ENCODE data around the gene SUMF2. TPM values are rescaled to one million over a fixed set of nuclear protein-coding genes. Genes with fewer than 3 reads are reported as not detected.
"Not testable (repeated sequence)": the region's sequence is repeated elsewhere in the genome, so short reads cannot be mapped to it uniquely, and the experiment has no call there.

Gene SUMF2
- 27.7 TPM for polyA plus RNA-seq (2013, experiment 1 of 2)
- 27.7 TPM for polyA plus RNA-seq (2013, experiment 2 of 2)

GRCh38 chr7:56063882-56064625 is at the start of gene SUMF2:
SUMF2 (plus strand) TSS chr7:56064286; CDS start chr7:56064312, 26 bp downstream.
- Histone ChIP-seq H3K36me3 (ENCODE audit: control insufficient read depth, insufficient read depth, low read length) (peaks cover 8% of the 10 kb centered on the region), H3K18ac (ENCODE audit: low read length) (peak within 1 kb of the TSS; percentile 65), H4K8ac (ENCODE audit: low read depth, low read length) (no peak within 1 kb of the TSS), H3K4ac (ENCODE audit: low read depth, low read length) (no peak within 1 kb of the TSS), H3K27ac (ENCODE audit: low read depth, low read length) (peak within 1 kb of the TSS; percentile 87), H3K79me1 (ENCODE audit: low read length) (peaks cover 1% of the 10 kb centered on the region), H3K23ac (ENCODE audit: low read length) (no peak within 1 kb of the TSS), H4K5ac (ENCODE audit: low read length) (no peak within 1 kb of the TSS), H3K79me2 (ENCODE audit: control insufficient read depth, insufficient read depth, low read length) (no peaks in the 10 kb centered on the region), H3K27me3 (ENCODE audit: insufficient read depth, low read length, poor library complexity) (no peaks in the 10 kb centered on the region), H2BK15ac (replicated peaks; ENCODE audit: low read depth) (no peak within 1 kb of the TSS), H3K4me2 (ENCODE audit: low read length) (peak within 1 kb of the TSS; percentile 33), H3K56ac (ENCODE audit: low read length) (peak within 1 kb of the TSS; percentile 86), H2BK120ac (ENCODE audit: low read depth, low read length) (no peak within 1 kb of the TSS), H3K4me1 (ENCODE audit: control insufficient read depth, low read depth, low read length) (no peaks in the 10 kb centered on the region), H2AK5ac (ENCODE audit: low read length) (no peak within 1 kb of the TSS), H3K9ac (ENCODE audit: low read length) (peak within 1 kb of the TSS; percentile 85), H3K4me3 (ENCODE audit: low read length) (peak within 1 kb of the TSS; percentile 81), H2BK5ac (ENCODE audit: low read length) (no peak within 1 kb of the TSS)
- WGBS (ENCODE audit: extremely low coverage, insufficient coverage, low lambda C conversion rate), result no CpG with 5 or more reads among the region's 49 CpGs
- peak; percentile 94 for DNase-seq

- H3K9ac ChIP-seq (ENCODE audit: low read length); H3K4me3 ChIP-seq (ENCODE audit: low read length); H2BK5ac ChIP-seq (ENCODE audit: low read length); H2AK5ac ChIP-seq (ENCODE audit: low read length); H3K27me3 ChIP-seq (ENCODE audit: insufficient read depth, low read length, poor library complexity); H3K18ac ChIP-seq (ENCODE audit: low read length); H4K8ac ChIP-seq (ENCODE audit: low read depth, low read length); H3K79me2 ChIP-seq (ENCODE audit: control insufficient read depth, insufficient read depth, low read length); H3K36me3 ChIP-seq (ENCODE audit: control insufficient read depth, insufficient read depth, low read length); H4K5ac ChIP-seq (ENCODE audit: low read length); H2BK120ac ChIP-seq (ENCODE audit: low read depth, low read length); H3K4ac ChIP-seq (ENCODE audit: low read depth, low read length); H3K79me1 ChIP-seq (ENCODE audit: low read length); H3K23ac ChIP-seq (ENCODE audit: low read length); H3K4me1 ChIP-seq (ENCODE audit: control insufficient read depth, low read depth, low read length); H3K27ac ChIP-seq (ENCODE audit: low read depth, low read length); H3K4me2 ChIP-seq (ENCODE audit: low read length); H2BK15ac ChIP-seq (replicated peaks; ENCODE audit: low read depth); DNase-seq; H3K56ac ChIP-seq (ENCODE audit: low read length): not testable (repeated sequence)
- WGBS (ENCODE audit: extremely low coverage, insufficient coverage, low lambda C conversion rate), result no CpG with 5 or more reads among the region's 3 CpGs
Measured at GRCh38 chr7:56017015-56017414, 47.1 kb upstream of the SUMF2 start.

GRCh38 chr7:56019501-56019900 is 44.6 kb upstream of the SUMF2 start:
- Histone ChIP-seq H3K79me2 (ENCODE audit: control insufficient read depth, insufficient read depth, low read length) (no peaks in the 10 kb centered on the region), H3K56ac (ENCODE audit: low read length) (no peak overlapping the region), H3K79me1 (ENCODE audit: low read length) (no peaks in the 10 kb centered on the region), H4K8ac (ENCODE audit: low read depth, low read length) (no peak overlapping the region), H2BK15ac (replicated peaks; ENCODE audit: low read depth) (no peak overlapping the region), H3K4ac (ENCODE audit: low read depth, low read length) (no peak overlapping the region), H3K4me3 (ENCODE audit: low read length) (no peak overlapping the region), H3K36me3 (ENCODE audit: control insufficient read depth, insufficient read depth, low read length) (peaks cover 3% of the 10 kb centered on the region), H3K27me3 (ENCODE audit: insufficient read depth, low read length, poor library complexity) (no peaks in the 10 kb centered on the region), H2AK5ac (ENCODE audit: low read length) (no peak overlapping the region), H4K5ac (ENCODE audit: low read length) (no peak overlapping the region), H3K18ac (ENCODE audit: low read length) (no peak overlapping the region), H3K4me1 (ENCODE audit: control insufficient read depth, low read depth, low read length) (no peaks in the 10 kb centered on the region), H3K27ac (ENCODE audit: low read depth, low read length) (no peak overlapping the region), H2BK5ac (ENCODE audit: low read length) (no peak overlapping the region), H3K4me2 (ENCODE audit: low read length) (no peak overlapping the region), H3K23ac (ENCODE audit: low read length) (no peak overlapping the region), H3K9ac (ENCODE audit: low read length) (no peak overlapping the region), H2BK120ac (ENCODE audit: low read depth, low read length) (no peak overlapping the region)
- no peak for DNase-seq
- WGBS (ENCODE audit: extremely low coverage, insufficient coverage, low lambda C conversion rate), result no CpG with 5 or more reads among the region's 9 CpGs

- Histone ChIP-seq H2BK15ac (replicated peaks; ENCODE audit: low read depth) (no peak overlapping the region), H3K18ac (ENCODE audit: low read length) (no peak overlapping the region), H3K23ac (ENCODE audit: low read length) (no peak overlapping the region), H3K27me3 (ENCODE audit: insufficient read depth, low read length, poor library complexity) (no peaks in the 10 kb centered on the region), H3K4me2 (ENCODE audit: low read length) (no peak overlapping the region), H3K56ac (ENCODE audit: low read length) (no peak overlapping the region), H3K36me3 (ENCODE audit: control insufficient read depth, insufficient read depth, low read length) (peaks cover 3% of the 10 kb centered on the region), H3K79me1 (ENCODE audit: low read length) (peaks cover 2% of the 10 kb centered on the region), H2BK5ac (ENCODE audit: low read length) (no peak overlapping the region), H4K5ac (ENCODE audit: low read length) (no peak overlapping the region), H3K4ac (ENCODE audit: low read depth, low read length) (no peak overlapping the region), H3K27ac (ENCODE audit: low read depth, low read length) (no peak overlapping the region), H2BK120ac (ENCODE audit: low read depth, low read length) (no peak overlapping the region), H2AK5ac (ENCODE audit: low read length) (no peak overlapping the region), H3K4me1 (ENCODE audit: control insufficient read depth, low read depth, low read length) (no peaks in the 10 kb centered on the region), H3K79me2 (ENCODE audit: control insufficient read depth, insufficient read depth, low read length) (no peaks in the 10 kb centered on the region), H3K4me3 (ENCODE audit: low read length) (no peak overlapping the region), H3K9ac (ENCODE audit: low read length) (no peak overlapping the region), H4K8ac (ENCODE audit: low read depth, low read length) (no peak overlapping the region)
- no peak for DNase-seq
Measured at GRCh38 chr7:56023500-56023899, 40.6 kb upstream of the SUMF2 start.

DNA sequence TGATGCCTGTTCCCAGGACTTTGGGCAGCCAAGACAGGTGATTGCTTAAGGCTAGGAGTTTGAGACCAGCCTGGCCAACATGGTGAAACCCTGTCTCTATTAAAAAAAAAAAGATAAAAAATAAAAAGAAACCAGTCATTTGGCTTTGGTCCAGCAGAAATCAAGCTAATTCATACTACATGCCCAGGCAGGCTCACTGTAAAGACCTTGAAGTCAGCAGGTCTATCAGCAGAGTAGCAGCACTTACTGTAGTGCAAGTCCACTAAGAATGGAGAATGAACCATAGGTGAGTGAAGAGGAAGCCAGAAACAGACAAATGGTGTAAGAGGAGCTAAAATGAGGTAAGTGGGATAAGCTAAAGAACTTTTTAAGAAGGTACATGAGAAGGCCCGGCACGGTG is 37.5 kb upstream of the SUMF2 start:
- no peak overlapping the region for H3K27ac ChIP-seq (ENCODE audit: low read depth, low read length)
- DNase-seq, result no peak
- no peaks in the 10 kb centered on the region for H3K79me2 ChIP-seq (ENCODE audit: control insufficient read depth, insufficient read depth, low read length)
- no peak overlapping the region for H4K8ac ChIP-seq (ENCODE audit: low read depth, low read length)
- no peak overlapping the region for H3K4me2 ChIP-seq (ENCODE audit: low read length)
- no peak overlapping the region for H2BK15ac ChIP-seq (replicated peaks; ENCODE audit: low read depth)
- H3K4me3 ChIP-seq (ENCODE audit: low read length), result no peak overlapping the region
- no peak overlapping the region for H2BK120ac ChIP-seq (ENCODE audit: low read depth, low read length)
- no peak overlapping the region for H2AK5ac ChIP-seq (ENCODE audit: low read length)
- H4K5ac ChIP-seq (ENCODE audit: low read length), result no peak overlapping the region
- no peak overlapping the region for H3K18ac ChIP-seq (ENCODE audit: low read length)
- no peak overlapping the region for H3K9ac ChIP-seq (ENCODE audit: low read length)
- peaks cover 2% of the 10 kb centered on the region for H3K36me3 ChIP-seq (ENCODE audit: control insufficient read depth, insufficient read depth, low read length)
- no peak overlapping the region for H3K56ac ChIP-seq (ENCODE audit: low read length)
- no peak overlapping the region for H3K23ac ChIP-seq (ENCODE audit: low read length)
- no peaks in the 10 kb centered on the region for H3K4me1 ChIP-seq (ENCODE audit: control insufficient read depth, low read depth, low read length)
- no CpG with 5 or more reads among the region's 2 CpGs for WGBS (ENCODE audit: extremely low coverage, insufficient coverage, low lambda C conversion rate)
- H2BK5ac ChIP-seq (ENCODE audit: low read length), result no peak overlapping the region
- H3K79me1 ChIP-seq (ENCODE audit: low read length), result peaks cover 2% of the 10 kb centered on the region
- H3K27me3 ChIP-seq (ENCODE audit: insufficient read depth, low read length, poor library complexity), result no peaks in the 10 kb centered on the region
- no peak overlapping the region for H3K4ac ChIP-seq (ENCODE audit: low read depth, low read length)
